K562 (cell line): ENCODE results near the gene MRPL28. TPM values are rescaled to one million over a fixed set of nuclear protein-coding genes. Genes with fewer than 3 reads are reported as not detected.

ENCODE experiments used
- ATAC-seq: fragments of 200-7000 bp; cut with Tn5 transposase; 3 replicates; pipeline ENCODE4 v1.9.1; 2020; ENCODE audit warnings: moderate library complexity
- BruUV-seq: library from RNA; stranded (reverse); fragments of 400-500 nt; replicated peaks from 2 replicates; lab custom pipeline; 2021; lab: Mats Ljungman, UMichigan
- CTCF ChIA-PET: fragments of 300-600 bp; formaldehyde crosslinking; extraction: SDS; loops from one replicate; lab custom pipeline; 2021; ENCODE audit warnings: low intra/inter-chr PET ratio; lab: Yijun Ruan, JAX
- POLR2A ChIA-PET: fragments of 300-600, 350-650 bp; sonication (Branson Sonifier 250); formaldehyde crosslinking; extraction: SDS; loops from one replicate; lab custom pipeline; 2021; ENCODE audit warnings: antibody characterized with exemption, inconsistent platforms; lab: Yijun Ruan, JAX
- DNase-seq, 4 experiments: peaks; one replicate each; pipeline versions ENCODE4 v3.0.0 to v3.0.0-alpha.2; 2011 to 2018; ENCODE audit warnings: low spot score in 3 of 4, mixed read lengths in 3 of 4; ENCODE audit errors: extremely low read depth in 1 of 4
- FAIRE-seq: peaks from 2 replicates; lab custom pipeline; 2011; peaks lifted over from hg19 to GRCh38; lab: Jason Lieb, UNC
- H2AFZ ChIP-seq: 2 replicates; pipeline ENCODE4 v1.6.0; 2011; ENCODE audit warnings: low read depth, low read length, control low read depth, inconsistent platforms
- H3K27ac ChIP-seq: fragments of 200-600 bp; 3 replicates; pipeline ENCODE4 v1.8.0; 2011; ENCODE audit warnings: low read depth, mild to moderate bottlenecking, control low read depth, inconsistent platforms, low read length, moderate library complexity, mixed read lengths; ENCODE audit errors: extremely low read depth
- H3K27me3 ChIP-seq, 2 experiments: fragments of 300-600 bp in 1 of 2; 2 replicates in 1 of 2; 3 replicates in 1 of 2; pipeline versions ENCODE4 v1.6.0 to v1.8.0; 2011; ENCODE audit warnings: inconsistent platforms in 2 of 2, low read length in 2 of 2, mild to moderate bottlenecking in 1 of 2, mixed read lengths in 1 of 2, moderate library complexity in 1 of 2; ENCODE audit not compliant: control insufficient read depth in 2 of 2, insufficient read depth in 2 of 2
- H3K36me3 ChIP-seq: fragments of 300-600 bp; 3 replicates; pipeline ENCODE4 v1.8.0; 2011; ENCODE audit warnings: mild to moderate bottlenecking, low read length, inconsistent platforms; ENCODE audit not compliant: control insufficient read depth, insufficient read depth
- H3K4me1 ChIP-seq, 2 experiments: fragments of 200-600 bp in 1 of 2; replicated peaks in 1 of 2; 2 replicates in 1 of 2; 3 replicates in 1 of 2; pipeline versions ENCODE4 v1.5.1 to v1.8.0; 2011; ENCODE audit warnings: inconsistent platforms in 2 of 2, low read length in 2 of 2, mild to moderate bottlenecking in 1 of 2, mixed read lengths in 1 of 2, moderate library complexity in 1 of 2; ENCODE audit not compliant: control insufficient read depth in 2 of 2, insufficient read depth in 2 of 2
- H3K4me2 ChIP-seq: 2 replicates; pipeline ENCODE4 v1.6.1; 2011; ENCODE audit warnings: low read length, control low read depth, inconsistent platforms, mixed read lengths; ENCODE audit not compliant: insufficient read depth
- H3K4me3 ChIP-seq: fragments of 200-600 bp; sonication (generic), shearing (Covaris generic); 2 replicates; pipeline ENCODE4 v1.5.1; 2016; ENCODE audit warnings: control low read depth, inconsistent platforms
- H3K79me2 ChIP-seq: fragments of 200-600 bp; 3 replicates; pipeline ENCODE4 v1.8.0; 2011; ENCODE audit warnings: low read length, inconsistent platforms; ENCODE audit not compliant: control insufficient read depth, insufficient read depth
- H3K9ac ChIP-seq, 2 experiments: 2 replicates each; pipeline versions ENCODE4 v1.6.0 to v1.6.1; 2011; ENCODE audit warnings: low read depth in 2 of 2, low read length in 2 of 2, control low read depth in 1 of 2, inconsistent platforms in 1 of 2, mild to moderate bottlenecking in 1 of 2, mixed read lengths in 1 of 2; ENCODE audit not compliant: insufficient read depth in 1 of 2
- H3K9me1 ChIP-seq: one replicate; pipeline ENCODE4 v1.6.0; 2011; ENCODE audit warnings: inconsistent platforms, mild to moderate bottlenecking, low read length, moderate library complexity; ENCODE audit not compliant: control insufficient read depth, insufficient read depth
- H3K9me3 ChIP-seq: replicated peaks from 2 replicates; pipeline ENCODE4 v1.5.1; 2011; ENCODE audit warnings: low read depth, low read length, inconsistent platforms; ENCODE audit not compliant: control insufficient read depth, insufficient read depth
- H4K20me1 ChIP-seq: replicated peaks from 2 replicates; pipeline ENCODE4 v1.6.1; 2011; ENCODE audit warnings: low read length, inconsistent platforms, mixed read lengths; ENCODE audit not compliant: control insufficient read depth, insufficient read depth
- ARID1B ChIP-seq: fragments of 450-650 bp; IDR thresholded peaks from 2 replicates; pipeline ENCODE4 v1.6.1; 2016; ENCODE audit warnings: antibody characterized with exemption, mild to moderate bottlenecking, inconsistent platforms
- CBFA2T2 ChIP-seq: fragments of 450-650 bp; conservative IDR thresholded peaks from 2 replicates; pipeline ENCODE4 v1.6.1; 2017; ENCODE audit warnings: mild to moderate bottlenecking
- CBX5 ChIP-seq: IDR thresholded peaks from 2 replicates; pipeline ENCODE4 v1.6.1; 2014; ENCODE audit warnings: low read depth, borderline replicate concordance
- FOSL1 ChIP-seq: fragments of 200-800 bp; sonication (Bioruptor generic); conservative IDR thresholded peaks from 2 replicates; pipeline ENCODE4 v1.6.1; 2016; ENCODE audit warnings: missing genetic modification characterization, missing compliant biosample characterization
- HDAC1 ChIP-seq, 2 experiments: fragments of 450-650 bp; IDR thresholded peaks; 2 replicates each; pipeline ENCODE4 v1.6.1; 2016 to 2017; ENCODE audit warnings: inconsistent platforms in 1 of 2, mild to moderate bottlenecking in 1 of 2, moderate library complexity in 1 of 2
- PHF20 ChIP-seq: fragments of 450-650 bp; IDR thresholded peaks from 2 replicates; pipeline ENCODE4 v1.6.1; 2018; ENCODE audit not compliant: partially characterized antibody
- RFX5 ChIP-seq: IDR thresholded peaks from 2 replicates; pipeline ENCODE4 v1.6.1; 2011; ENCODE audit warnings: low read depth, mild to moderate bottlenecking, improper control_type of control experiment, low read length
- SP1 ChIP-seq: sonication (generic); formaldehyde crosslinking; IDR thresholded peaks from 2 replicates; pipeline ENCODE4 v1.8.1; 2022; ENCODE audit warnings: mild to moderate bottlenecking, missing genetic modification reagents
- ZFX ChIP-seq: sonication (generic); formaldehyde crosslinking; IDR thresholded peaks from 2 replicates; pipeline ENCODE4 v1.8.0; 2022; ENCODE audit warnings: mild to moderate bottlenecking, missing genetic modification reagents, moderate library complexity
- ZNF217 ChIP-seq: sonication (generic); formaldehyde crosslinking; IDR thresholded peaks from 2 replicates; pipeline ENCODE4 v1.8.0; 2022; ENCODE audit warnings: mild to moderate bottlenecking, missing genetic modification reagents
- ZNF445 ChIP-seq: fragments of 250-450 bp; sonication (Bioruptor Pico); IDR thresholded peaks from 2 replicates; pipeline ENCODE4 v1.4.0; 2020; ENCODE audit warnings: low read depth, mild to moderate bottlenecking, moderate library complexity
- WGBS: fragments of 100-300 bp; shearing (Covaris generic); methylation state at CpG from one replicate; pipeline ENCODE4 v1.1.6; 2016; ENCODE audit warnings: low coverage, mixed read lengths; ENCODE audit not compliant: insufficient coverage; ENCODE audit errors: missing lambda C conversion rate; 5-methylcytosine and 5-hydroxymethylcytosine counted together
- in situ Hi-C: fragments of 300-500 bp; cut with MboI; formaldehyde crosslinking; loops from 4 replicates; pipeline ENCODE4 v1.15.0; 2018; ENCODE audit warnings: inconsistent platforms, mixed read lengths
- intact Hi-C: fragments of 100-400 bp; cut with micrococcal nuclease; formaldehyde crosslinking; loops from 2 replicates; pipeline ENCODE4 v1.14.2; 2022
- polyA plus RNA-seq, 8 experiments: library from polyadenylated mRNA; depleted of rRNA in 4 of 8; stranded (reverse) in 5 of 8; unstranded in 3 of 8; fragments of >200 nt; fragmentation: Nextera tagmentation in 2 of 8; fragmentation: Illumina TruSeq in 1 of 8; extraction: Ambion mirVana in 2 of 8; extraction: Trizol in 1 of 8; gene quantifications; 2 replicates each; pipeline versions ENCODE4 v1.2.1 to v1.2.3, GENCODE V29; 2011 to 2014; ENCODE audit warnings: inconsistent platforms in 1 of 8, missing spikeins in 1 of 8
- total RNA-seq, 7 experiments: library from RNA; depleted of rRNA in 6 of 7; stranded (reverse); fragments of >200 nt in 6 of 7; fragmentation: Illumina TruSeq in 2 of 7; extraction: Trizol in 2 of 7; gene quantifications; 2 replicates each; pipeline versions ENCODE4 v1.2.1 to v1.2.3, GENCODE V29; 2011 to 2021; ENCODE audit warnings: low replicate concordance in 1 of 7
- TF ChIP-seq, protein P1 (sequence below): fragments of 450-650 bp; formaldehyde crosslinking; IDR thresholded peaks from 2 replicates; pipeline ENCODE4 v1.4.0; 2020; ENCODE audit warnings: mild to moderate bottlenecking
- TF ChIP-seq, protein P2 (sequence below): fragments of 200-800 bp; sonication (Bioruptor generic); IDR thresholded peaks from 2 replicates; pipeline ENCODE4 v1.6.1; 2016; ENCODE audit warnings: missing genetic modification characterization, missing compliant biosample characterization
- TF ChIP-seq, protein P3 (sequence below): conservative IDR thresholded peaks from 2 replicates; pipeline ENCODE4 v1.6.1; 2011; ENCODE audit warnings: low read depth, mild to moderate bottlenecking, low read length; ENCODE audit not compliant: control insufficient read depth

Gene MRPL28
- total and polyA plus RNA-seq, 9 of the 15 experiments (the other 6 are each of a cell fraction or from before 2014, with no cell fraction given), result 2.5 to 323 (median 175) TPM

DNA sequence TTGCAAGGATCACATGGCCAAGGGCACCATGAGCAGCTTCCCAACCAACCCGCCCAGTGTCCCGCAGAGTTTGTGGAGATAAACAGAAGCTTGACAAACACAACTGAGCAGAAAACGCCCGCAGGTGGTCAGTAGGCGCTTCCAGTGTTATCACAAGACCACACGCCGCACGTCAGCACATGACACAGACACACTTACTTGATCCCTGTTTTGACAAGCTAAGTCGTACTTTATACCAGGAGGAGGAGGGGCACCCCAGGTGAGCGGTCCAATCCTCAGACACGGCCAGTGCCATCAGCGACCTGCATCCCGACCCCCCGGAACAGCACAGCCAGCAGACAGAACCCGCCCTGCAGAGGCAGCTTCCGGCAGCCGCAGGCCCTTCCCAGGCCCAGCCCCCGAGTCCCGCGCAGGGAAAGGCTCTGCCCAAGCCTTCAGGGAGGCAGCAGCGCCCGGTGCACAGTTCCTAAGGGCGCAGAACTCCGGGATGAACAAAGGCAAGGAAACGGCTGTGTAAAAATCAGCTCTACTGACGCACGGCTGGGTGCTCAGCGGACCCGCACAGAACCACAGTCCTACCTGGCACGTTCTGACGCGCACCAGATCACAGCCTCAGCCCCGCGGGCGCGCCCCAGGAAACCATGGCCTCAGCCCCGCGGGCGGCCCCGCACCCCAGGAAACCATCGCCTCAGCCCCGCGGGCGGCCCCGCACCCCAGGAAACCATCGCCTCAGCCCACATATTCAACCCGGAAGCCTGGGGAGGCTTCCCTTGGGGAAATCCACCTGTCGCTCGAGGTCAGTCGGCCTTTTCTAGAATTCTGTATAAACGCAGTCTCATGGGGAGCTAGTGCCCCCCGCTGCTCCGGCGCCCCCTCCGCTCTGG is 45.6 kb downstream of the MRPL28 start:
- Histone ChIP-seq H3K4me2 (peak overlapping the region; percentile 74), H3K9me3 (no peaks in the 10 kb centered on the region), H3K4me3 (peak overlapping the region; percentile 28), H3K9ac (peak overlapping the region; percentile 63 to 89), H3K79me2 (peaks cover 86% of the 10 kb centered on the region), H3K27ac (peak overlapping the region; percentile 86), H2AFZ (peak overlapping the region; percentile 63; the same call in 1 of the 2 replicates), H3K27me3 (no peaks in the 10 kb centered on the region), H3K36me3 (peaks cover 27% of the 10 kb centered on the region), H3K4me1 (peaks cover 24 to 54% of the 10 kb centered on the region in 2 experiments), H3K9me1 (peaks cover 10% of the 10 kb centered on the region), H4K20me1 (peaks cover 49% of the 10 kb centered on the region; the same call in 1 of the 2 replicates)
- ChIA-PET CTCF (no interaction called here), POLR2A (interaction anchor here (0.6 to 1.4 kb wide), 8 partner anchors 9 to 231 kb away, joined by 3 to 4 read pairs (median 3); no protein-coding TSS in a partner anchor)
- FAIRE-seq, result peak; percentile 98
- in situ Hi-C loops (no loop called here), intact Hi-C loops (no loop called here)
- DNase-seq, result peak; percentile 79 to 95 (median 84)
- BruUV-seq, result no TSS peak
- WGBS, result 11% methylated on average over 47 of the region's 55 CpGs
- ATAC-seq, result peak; percentile 91
- TF ChIP-seq SP1 (CRISPR knock-in tag), result 0 out of 2 replicates have a peak, but pooled peaks have one; percentile 20
- TF ChIP-seq PHF20, result no peak
- TF ChIP-seq HDAC1 (IDR thresholded peaks at IDR 0.05), result peak in 1 of 2 experiments; percentile 89; a peak in 2 of 4 replicates
- TF ChIP-seq, protein P1, sequence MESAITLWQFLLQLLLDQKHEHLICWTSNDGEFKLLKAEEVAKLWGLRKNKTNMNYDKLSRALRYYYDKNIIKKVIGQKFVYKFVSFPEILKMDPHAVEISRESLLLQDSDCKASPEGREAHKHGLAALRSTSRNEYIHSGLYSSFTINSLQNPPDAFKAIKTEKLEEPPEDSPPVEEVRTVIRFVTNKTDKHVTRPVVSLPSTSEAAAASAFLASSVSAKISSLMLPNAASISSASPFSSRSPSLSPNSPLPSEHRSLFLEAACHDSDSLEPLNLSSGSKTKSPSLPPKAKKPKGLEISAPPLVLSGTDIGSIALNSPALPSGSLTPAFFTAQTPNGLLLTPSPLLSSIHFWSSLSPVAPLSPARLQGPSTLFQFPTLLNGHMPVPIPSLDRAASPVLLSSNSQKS (CRISPR knock-in tag), result no peak
- peak; percentile 92 for TF ChIP-seq ARID1B
- TF ChIP-seq RFX5, result no peak
- TF ChIP-seq ZFX, result peak; percentile 72
- no peak for TF ChIP-seq ZNF217 (CRISPR knock-in tag)
- peak; percentile 62 for TF ChIP-seq FOSL1 (tag)
- TF ChIP-seq, protein P2, sequence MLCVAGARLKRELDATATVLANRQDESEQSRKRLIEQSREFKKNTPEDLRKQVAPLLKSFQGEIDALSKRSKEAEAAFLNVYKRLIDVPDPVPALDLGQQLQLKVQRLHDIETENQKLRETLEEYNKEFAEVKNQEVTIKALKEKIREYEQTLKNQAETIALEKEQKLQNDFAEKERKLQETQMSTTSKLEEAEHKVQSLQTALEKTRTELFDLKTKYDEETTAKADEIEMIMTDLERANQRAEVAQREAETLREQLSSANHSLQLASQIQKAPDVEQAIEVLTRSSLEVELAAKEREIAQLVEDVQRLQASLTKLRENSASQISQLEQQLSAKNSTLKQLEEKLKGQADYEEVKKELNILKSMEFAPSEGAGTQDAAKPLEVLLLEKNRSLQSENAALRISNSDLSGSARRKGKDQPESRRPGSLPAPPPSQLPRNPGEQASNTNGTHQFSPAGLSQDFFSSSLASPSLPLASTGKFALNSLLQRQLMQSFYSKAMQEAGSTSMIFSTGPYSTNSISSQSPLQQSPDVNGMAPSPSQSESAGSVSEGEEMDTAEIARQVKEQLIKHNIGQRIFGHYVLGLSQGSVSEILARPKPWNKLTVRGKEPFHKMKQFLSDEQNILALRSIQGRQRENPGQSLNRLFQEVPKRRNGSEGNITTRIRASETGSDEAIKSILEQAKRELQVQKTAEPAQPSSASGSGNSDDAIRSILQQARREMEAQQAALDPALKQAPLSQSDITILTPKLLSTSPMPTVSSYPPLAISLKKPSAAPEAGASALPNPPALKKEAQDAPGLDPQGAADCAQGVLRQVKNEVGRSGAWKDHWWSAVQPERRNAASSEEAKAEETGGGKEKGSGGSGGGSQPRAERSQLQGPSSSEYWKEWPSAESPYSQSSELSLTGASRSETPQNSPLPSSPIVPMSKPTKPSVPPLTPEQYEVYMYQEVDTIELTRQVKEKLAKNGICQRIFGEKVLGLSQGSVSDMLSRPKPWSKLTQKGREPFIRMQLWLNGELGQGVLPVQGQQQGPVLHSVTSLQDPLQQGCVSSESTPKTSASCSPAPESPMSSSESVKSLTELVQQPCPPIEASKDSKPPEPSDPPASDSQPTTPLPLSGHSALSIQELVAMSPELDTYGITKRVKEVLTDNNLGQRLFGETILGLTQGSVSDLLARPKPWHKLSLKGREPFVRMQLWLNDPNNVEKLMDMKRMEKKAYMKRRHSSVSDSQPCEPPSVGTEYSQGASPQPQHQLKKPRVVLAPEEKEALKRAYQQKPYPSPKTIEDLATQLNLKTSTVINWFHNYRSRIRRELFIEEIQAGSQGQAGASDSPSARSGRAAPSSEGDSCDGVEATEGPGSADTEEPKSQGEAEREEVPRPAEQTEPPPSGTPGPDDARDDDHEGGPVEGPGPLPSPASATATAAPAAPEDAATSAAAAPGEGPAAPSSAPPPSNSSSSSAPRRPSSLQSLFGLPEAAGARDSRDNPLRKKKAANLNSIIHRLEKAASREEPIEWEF (CRISPR knock-in tag), result peak; percentile 36; the same call in 1 of the 2 replicates
- no peak; the same call in 1 of the 2 replicates for TF ChIP-seq CBX5
- TF ChIP-seq, protein P3, sequence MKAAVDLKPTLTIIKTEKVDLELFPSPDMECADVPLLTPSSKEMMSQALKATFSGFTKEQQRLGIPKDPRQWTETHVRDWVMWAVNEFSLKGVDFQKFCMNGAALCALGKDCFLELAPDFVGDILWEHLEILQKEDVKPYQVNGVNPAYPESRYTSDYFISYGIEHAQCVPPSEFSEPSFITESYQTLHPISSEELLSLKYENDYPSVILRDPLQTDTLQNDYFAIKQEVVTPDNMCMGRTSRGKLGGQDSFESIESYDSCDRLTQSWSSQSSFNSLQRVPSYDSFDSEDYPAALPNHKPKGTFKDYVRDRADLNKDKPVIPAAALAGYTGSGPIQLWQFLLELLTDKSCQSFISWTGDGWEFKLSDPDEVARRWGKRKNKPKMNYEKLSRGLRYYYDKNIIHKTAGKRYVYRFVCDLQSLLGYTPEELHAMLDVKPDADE, result peak; percentile 19; the same call in 1 of the 2 replicates
- TF ChIP-seq CBFA2T2, result peak; percentile 95
- no peak for TF ChIP-seq ZNF445 (CRISPR knock-in tag)
